Endothelial cell of umbilical vein (primary cell): ENCODE data around the gene PHF12. TPM values are rescaled to one million over a fixed set of nuclear protein-coding genes. Genes with fewer than 3 reads are reported as not detected.
A peak's percentile ranks its signal among the peaks of the same experiment; 100 is the strongest.

Experiments
- BruUV-seq: library from RNA; stranded (reverse); fragments of 400-500 nt; replicated peaks from 2 replicates; lab custom pipeline; 2021; lab: Mats Ljungman, UMichigan
- CTCF ChIA-PET: fragments of 300-600, 350-600 bp; sonication (Branson Sonifier 250); formaldehyde crosslinking; loops from one replicate; lab custom pipeline; 2021; ENCODE audit warnings: antibody characterized with exemption, inconsistent platforms; lab: Charles Lee
- POLR2A ChIA-PET: fragments of 300-600, 350-600 bp; sonication (Branson Sonifier 250); formaldehyde crosslinking; loops from one replicate; lab custom pipeline; 2021; ENCODE audit warnings: antibody characterized with exemption, inconsistent platforms; lab: Charles Lee
- DNase-seq: peaks from one replicate; pipeline ENCODE4 v3.0.0-alpha.2; 2011; ENCODE audit warnings: low read depth, low spot score
- FAIRE-seq: peaks from 2 replicates; lab custom pipeline; 2011; peaks lifted over from hg19 to GRCh38; lab: Jason Lieb, UNC
- H2AFZ ChIP-seq: 2 replicates; pipeline ENCODE4 v1.6.0; 2012; ENCODE audit warnings: low read depth, low read length, control low read depth, inconsistent platforms
- H3K27ac ChIP-seq: 2 replicates; pipeline ENCODE4 v1.5.1; 2011; ENCODE audit warnings: low read depth, mild to moderate bottlenecking, control low read depth, low read length, moderate library complexity; ENCODE audit not compliant: insufficient read depth
- H3K27me3 ChIP-seq, 2 experiments: 2 replicates each; pipeline versions ENCODE4 v1.6.0 to v1.6.1; 2011; ENCODE audit warnings: low read length in 2 of 2, mixed read lengths in 1 of 2; ENCODE audit not compliant: control insufficient read depth in 2 of 2, insufficient read depth in 2 of 2
- H3K36me3 ChIP-seq, 2 experiments: 2 replicates in 1 of 2; 3 replicates in 1 of 2; pipeline ENCODE4 v1.5.1; 2011; ENCODE audit warnings: low read length in 2 of 2, mild to moderate bottlenecking in 1 of 2, moderate library complexity in 1 of 2; ENCODE audit not compliant: control insufficient read depth in 2 of 2, insufficient read depth in 2 of 2; ENCODE audit errors: extremely low read depth in 1 of 2
- H3K4me1 ChIP-seq: 3 replicates; pipeline ENCODE4 v1.5.1; 2011; ENCODE audit warnings: mild to moderate bottlenecking, low read length; ENCODE audit not compliant: control insufficient read depth, insufficient read depth; ENCODE audit errors: extremely low read depth
- H3K4me2 ChIP-seq: 2 replicates; pipeline ENCODE4 v1.6.1; 2011; ENCODE audit warnings: low read length, control low read depth, mixed read lengths; ENCODE audit not compliant: insufficient read depth
- H3K4me3 ChIP-seq, 3 experiments: fragments of 200-600 bp in 1 of 3; sonication (generic), shearing (Covaris generic) in 1 of 3; replicated peaks in 1 of 3; 2 replicates each; pipeline ENCODE4 v1.5.1; 2011 to 2016; ENCODE audit warnings: control low read depth in 3 of 3, low read length in 3 of 3, mild to moderate bottlenecking in 2 of 3, inconsistent platforms in 1 of 3, low read depth in 1 of 3, moderate library complexity in 1 of 3; ENCODE audit not compliant: insufficient read depth in 1 of 3
- H3K79me2 ChIP-seq: 2 replicates; pipeline ENCODE4 v1.6.0; 2012; ENCODE audit warnings: low read length, inconsistent platforms; ENCODE audit not compliant: control insufficient read depth, insufficient read depth
- H3K9ac ChIP-seq: replicated peaks from 2 replicates; pipeline ENCODE3; 2011; ENCODE audit warnings: low read length, control low read depth; ENCODE audit not compliant: insufficient read depth; ENCODE audit errors: extremely low read depth
- H3K9me1 ChIP-seq: replicated peaks from 3 replicates; pipeline ENCODE4 v1.6.0; 2011; ENCODE audit warnings: mild to moderate bottlenecking, low read length; ENCODE audit not compliant: control insufficient read depth, insufficient read depth; ENCODE audit errors: extremely low read depth
- H3K9me3 ChIP-seq: replicated peaks from 2 replicates; pipeline ENCODE4 v1.5.1; 2012; ENCODE audit warnings: low read length, inconsistent platforms; ENCODE audit not compliant: control insufficient read depth, insufficient read depth
- H4K20me1 ChIP-seq: replicated peaks from 2 replicates; pipeline ENCODE3; 2011; ENCODE audit warnings: mild to moderate bottlenecking, low read length; ENCODE audit not compliant: control insufficient read depth, insufficient read depth; ENCODE audit errors: extremely low read depth
- CTCF ChIP-seq, 2 donors: IDR thresholded peaks; 1 replicate in 1 of 2; 2 replicates in 1 of 2; pipeline ENCODE4 v1.5.1; 2011; ENCODE audit warnings: low read length in 2 of 2, mild to moderate bottlenecking in 2 of 2, moderate library complexity in 2 of 2, control low read depth in 1 of 2, inconsistent platforms in 1 of 2, low read depth in 1 of 2; ENCODE audit not compliant: insufficient read depth in 1 of 2; ENCODE audit errors: extremely low read depth in 1 of 2
- EZH2 ChIP-seq: IDR thresholded peaks from 2 replicates; pipeline ENCODE4 v1.6.1; 2012; ENCODE audit warnings: borderline replicate concordance, low read depth, mild to moderate bottlenecking, moderate library complexity, low read length, inconsistent platforms; ENCODE audit not compliant: severe bottlenecking
- FOS ChIP-seq: IDR thresholded peaks from 2 replicates; pipeline ENCODE4 v1.6.1; 2011; ENCODE audit warnings: mild to moderate bottlenecking, low read length, moderate library complexity, borderline replicate concordance; ENCODE audit not compliant: insufficient read depth
- dilution Hi-C: fragments of 300-500 bp; cut with MboI; formaldehyde crosslinking; loops from one replicate; pipeline ENCODE4 v1.15.0; 2019; ENCODE audit warnings: low sequenced_read_pairs; ENCODE audit not compliant: extremely low pct_ligation_motif_present
- intact Hi-C: fragments of 100-400 bp; cut with micrococcal nuclease; formaldehyde crosslinking; loops from one replicate; pipeline ENCODE4 v1.10.0; 2022
- polyA plus RNA-seq, 4 experiments: library from polyadenylated mRNA; depleted of rRNA in 3 of 4; stranded (reverse) in 3 of 4; unstranded in 1 of 4; fragments of >200 nt; gene quantifications; 2 replicates each; pipeline versions ENCODE4 v1.2.1 to v1.2.3, GENCODE V29; 2011 to 2012; ENCODE audit warnings: missing spikeins in 1 of 4
- total RNA-seq: library from RNA; stranded (reverse); gene quantifications from 2 replicates; pipeline ENCODE4 v1.2.3, GENCODE V29; 2021

The PHF12 gene
- total and polyA plus RNA-seq, 2 donors (not counting 3 experiments of a cell fraction or from before 2014, with no cell fraction given) = 26.6 to 44.2 TPM

GRCh38 chr17:28878981-28879380 lies 72.3 kb downstream of the PHF12 start:
- Histone ChIP-seq H3K4me2 (no peak overlapping the region), H4K20me1 (no peaks in the 10 kb centered on the region), H3K4me1 (no peaks in the 10 kb centered on the region), H3K9me1 (no peaks in the 10 kb centered on the region), H3K9me3 (no peaks in the 10 kb centered on the region), H3K36me3 (peaks cover 11 to 43% of the 10 kb centered on the region in 2 experiments), H3K27me3 (no peaks in the 10 kb centered on the region), H3K27ac (no peak overlapping the region), H3K4me3 (no peak overlapping the region), H3K79me2 (no peaks in the 10 kb centered on the region), H2AFZ (no peak overlapping the region), H3K9ac (no peak overlapping the region)
- ChIA-PET POLR2A (no interaction called here), CTCF (interaction anchor here (0.8 to 3.0 kb wide), 11 partner anchors 9 to 152 kb away, joined by 4 to 47 read pairs (median 9); partner anchors contain the start of genes NEK8 and TLCD1)
- TF ChIP-seq CTCF (IDR thresholded peaks at IDR 0.05; ENCODE audit: extremely low read depth in 1 of 2, insufficient read depth in 1 of 2, low read depth in 1 of 2, low read length in 2 of 2) (peak; percentile 10 to 47), EZH2 (no peak)
- FAIRE-seq = no peak
- no TSS peak for BruUV-seq
- dilution Hi-C loops = no loop called here
- intact Hi-C loops = loop anchor here (1.0 to 2.0 kb wide), 2 partner anchors 14 to 152 kb away; no protein-coding TSS in a partner anchor
- peak; percentile 33 for DNase-seq

GRCh38 chr17:28878158-28878910 lies 73.0 kb downstream of the PHF12 start:
- Histone ChIP-seq H3K79me2 (no peaks in the 10 kb centered on the region), H2AFZ (no peak overlapping the region), H4K20me1 (no peaks in the 10 kb centered on the region), H3K36me3 (peaks cover 11 to 39% of the 10 kb centered on the region in 2 experiments), H3K27me3 (no peaks in the 10 kb centered on the region), H3K4me2 (no peak overlapping the region), H3K9ac (no peak overlapping the region), H3K9me3 (no peaks in the 10 kb centered on the region), H3K4me1 (no peaks in the 10 kb centered on the region), H3K4me3 (no peak overlapping the region), H3K9me1 (no peaks in the 10 kb centered on the region), H3K27ac (no peak overlapping the region)
- POLR2A ChIA-PET = no interaction called here
- intact Hi-C loops = loop anchor here (2.0 kb wide), 1 partner anchor 14 kb away; no protein-coding TSS in a partner anchor
- no peak for FAIRE-seq
- DNase-seq = no peak
- CTCF ChIA-PET = interaction anchor here (1.2 to 3.0 kb wide), 10 partner anchors 8 to 151 kb away, joined by 6 to 47 read pairs (median 10); partner anchors contain the start of genes NEK8 and TLCD1
- no peak for TF ChIP-seq CTCF (IDR thresholded peaks at IDR 0.05; ENCODE audit: extremely low read depth in 1 of 2, insufficient read depth in 1 of 2, low read depth in 1 of 2, low read length in 2 of 2)
- TF ChIP-seq FOS = no peak
- no peak for TF ChIP-seq EZH2
- dilution Hi-C loops = no loop called here
- BruUV-seq = no TSS peak
